Bronchial smooth muscle cell (primary cell): ENCODE data around the gene SPAST. TPM values are rescaled to one million over a fixed set of nuclear protein-coding genes. Genes with fewer than 3 reads are reported as not detected.

Experiments
- total RNA-seq: library from RNA; depleted of rRNA; stranded (reverse); fragments of >200 nt; gene quantifications from 2 replicates; pipeline ENCODE4 v1.2.1, GENCODE V29; 2014

SPAST gene
- 16.7 and 20.6 TPM in 2 replicates for total RNA-seq

DNA sequence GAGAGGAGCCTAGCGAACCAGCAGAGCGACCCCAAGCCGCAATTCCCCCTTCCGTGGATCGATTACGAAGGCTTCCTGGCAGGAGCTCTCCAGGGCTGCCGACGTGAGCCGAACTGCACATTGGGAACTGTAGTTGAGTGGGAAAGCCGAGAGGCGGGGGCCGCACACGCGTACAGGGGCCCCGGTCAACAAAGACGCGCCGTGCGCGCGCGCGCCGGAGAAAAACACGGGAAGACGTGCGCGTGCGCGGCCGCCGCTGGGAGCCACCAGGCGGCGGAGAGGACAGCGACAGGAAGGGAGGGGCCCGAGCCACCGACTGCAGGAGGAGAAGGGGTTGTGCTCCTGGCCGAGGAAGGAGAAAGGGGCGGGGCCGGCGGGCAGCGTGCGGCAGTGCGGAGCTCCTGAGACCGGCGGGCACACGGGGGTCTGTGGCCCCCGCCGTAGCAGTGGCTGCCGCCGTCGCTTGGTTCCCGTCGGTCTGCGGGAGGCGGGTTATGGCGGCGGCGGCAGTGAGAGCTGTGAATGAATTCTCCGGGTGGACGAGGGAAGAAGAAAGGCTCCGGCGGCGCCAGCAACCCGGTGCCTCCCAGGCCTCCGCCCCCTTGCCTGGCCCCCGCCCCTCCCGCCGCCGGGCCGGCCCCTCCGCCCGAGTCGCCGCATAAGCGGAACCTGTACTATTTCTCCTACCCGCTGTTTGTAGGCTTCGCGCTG, at the start of gene SPAST:
SPAST (plus strand) TSS at position 247 of the 711 bp plus-strand sequence; CDS start at position 523, 276 bp downstream.

DNA sequence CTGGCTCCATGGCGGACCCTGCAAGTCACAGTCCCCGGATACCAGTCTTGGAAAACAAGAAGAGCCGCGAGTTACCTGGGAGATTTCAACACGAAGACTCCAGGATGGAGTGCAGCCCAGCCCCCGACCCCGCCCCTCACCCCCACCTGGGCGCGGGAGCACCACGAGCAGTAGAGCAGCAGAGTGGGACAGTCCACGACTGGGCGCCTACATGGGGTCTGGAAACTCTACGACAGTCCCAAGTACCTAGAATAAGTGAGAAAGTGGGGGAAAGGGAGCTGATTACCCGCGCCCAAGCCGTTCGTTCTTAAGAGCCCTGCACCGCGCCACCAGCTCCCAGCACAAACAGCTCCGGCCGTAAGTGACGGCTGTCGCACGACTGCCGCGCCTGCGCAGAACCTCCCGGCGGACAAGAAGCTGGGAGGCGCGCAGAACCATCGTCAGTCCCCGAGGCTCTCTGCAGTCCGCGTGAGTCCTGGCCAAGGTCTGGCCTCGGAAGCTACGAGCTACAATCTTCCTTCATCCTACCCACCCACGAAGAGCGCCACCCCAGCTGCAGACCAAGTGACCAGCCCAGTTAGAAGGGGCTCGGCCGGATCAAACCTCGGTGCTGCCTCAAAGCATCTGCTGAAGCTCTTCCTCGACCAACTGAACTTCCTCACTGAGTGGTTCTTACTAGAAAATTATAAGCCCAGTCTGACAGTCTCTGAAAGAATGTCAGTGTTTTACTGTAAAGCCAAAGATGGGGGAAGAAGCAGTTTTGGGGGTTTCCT, 23.7 kb upstream of the SPAST start, which contains the start of gene DPY30:
DPY30 (minus strand) TSS at position 359 of the 773 bp plus-strand sequence; CDS start at position 10, 349 bp downstream.

Other genes starting within 250 kb of the SPAST start
- 20.8 and 30.9 TPM in 2 replicates for gene MEMO1, start 52.5 kb upstream of the SPAST start, total RNA-seq
- 58.0 and 68.9 TPM in 2 replicates for gene DPY30, start 23.8 kb upstream of the SPAST start, total RNA-seq
- gene SLC30A6, start 102.3 kb downstream of the SPAST start, total RNA-seq: 12.1 and 16.1 TPM in 2 replicates
- not detected in 2 replicates for gene NLRC4, start 201.3 kb downstream of the SPAST start, total RNA-seq
- gene YIPF4, start 214.3 kb downstream of the SPAST start, total RNA-seq: 12.1 and 13.1 TPM in 2 replicates